Ishikawa (cell line): ENCODE measurements around the gene PTPRD.

Source experiments
- CEBPB ChIP-seq: IDR thresholded peaks from 2 replicates; pipeline ENCODE4 v1.6.1; 2012
- CREB1 ChIP-seq: IDR thresholded peaks from 2 replicates; pipeline ENCODE4 v1.6.1; 2012; ENCODE audit warnings: low read depth
- EGR1 ChIP-seq: IDR thresholded peaks from 2 replicates; pipeline ENCODE4 v1.6.1; 2012
- EP300 ChIP-seq: IDR thresholded peaks from 2 replicates; pipeline ENCODE4 v1.6.1; 2012; ENCODE audit warnings: borderline replicate concordance
- FOXM1 ChIP-seq: IDR thresholded peaks from 2 replicates; pipeline ENCODE4 v1.6.1; 2012; ENCODE audit warnings: low read depth, borderline replicate concordance
- NFIC ChIP-seq: IDR thresholded peaks from 2 replicates; pipeline ENCODE4 v1.6.1; 2012
- RAD21 ChIP-seq: IDR thresholded peaks from 2 replicates; pipeline ENCODE4 v1.6.1; 2012; ENCODE audit warnings: low read depth
- REST ChIP-seq: IDR thresholded peaks from 2 replicates; pipeline ENCODE4 v1.6.1; 2012; ENCODE audit warnings: low read depth, mild to moderate bottlenecking
- TAF1 ChIP-seq: IDR thresholded peaks from 2 replicates; pipeline ENCODE4 v1.6.1; 2012; ENCODE audit warnings: low read depth, mild to moderate bottlenecking
- TCF12 ChIP-seq: IDR thresholded peaks from 2 replicates; pipeline ENCODE4 v1.6.1; 2012; ENCODE audit warnings: low read depth
- TEAD4 ChIP-seq: IDR thresholded peaks from 2 replicates; pipeline ENCODE4 v1.6.1; 2012
- YY1 ChIP-seq: IDR thresholded peaks from 2 replicates; pipeline ENCODE4 v1.6.1; 2012; ENCODE audit warnings: low read depth
- ZBTB7A ChIP-seq: IDR thresholded peaks from 2 replicates; pipeline ENCODE4 v1.6.1; 2012; ENCODE audit warnings: low read depth
- TF ChIP-seq, protein P1 (sequence below): IDR thresholded peaks from 2 replicates; pipeline ENCODE4 v1.6.1; 2012
- TF ChIP-seq, protein P2 (sequence below): IDR thresholded peaks from 2 replicates; pipeline ENCODE4 v1.6.1; 2012

PTPRD gene

GRCh38 chr9:9412241-9412640 is 1200.6 kb downstream of the PTPRD start:
- TF ChIP-seq TAF1 = no peak
- TF ChIP-seq NFIC = no peak
- TF ChIP-seq FOXM1 = no peak
- TF ChIP-seq, protein P1, sequence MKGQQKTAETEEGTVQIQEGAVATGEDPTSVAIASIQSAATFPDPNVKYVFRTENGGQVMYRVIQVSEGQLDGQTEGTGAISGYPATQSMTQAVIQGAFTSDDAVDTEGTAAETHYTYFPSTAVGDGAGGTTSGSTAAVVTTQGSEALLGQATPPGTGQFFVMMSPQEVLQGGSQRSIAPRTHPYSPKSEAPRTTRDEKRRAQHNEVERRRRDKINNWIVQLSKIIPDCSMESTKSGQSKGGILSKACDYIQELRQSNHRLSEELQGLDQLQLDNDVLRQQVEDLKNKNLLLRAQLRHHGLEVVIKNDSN = no peak
- TF ChIP-seq REST = no peak
- no peak for TF ChIP-seq EGR1
- TF ChIP-seq, protein P2, sequence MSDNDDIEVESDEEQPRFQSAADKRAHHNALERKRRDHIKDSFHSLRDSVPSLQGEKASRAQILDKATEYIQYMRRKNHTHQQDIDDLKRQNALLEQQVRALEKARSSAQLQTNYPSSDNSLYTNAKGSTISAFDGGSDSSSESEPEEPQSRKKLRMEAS = no peak
- no peak for TF ChIP-seq ZBTB7A
- TF ChIP-seq CREB1 = no peak
- TF ChIP-seq YY1 = no peak
- TF ChIP-seq EP300 = no peak
- no peak for TF ChIP-seq CEBPB
- no peak for TF ChIP-seq RAD21
- TF ChIP-seq TEAD4 = no peak
- no peak for TF ChIP-seq TCF12

DNA sequence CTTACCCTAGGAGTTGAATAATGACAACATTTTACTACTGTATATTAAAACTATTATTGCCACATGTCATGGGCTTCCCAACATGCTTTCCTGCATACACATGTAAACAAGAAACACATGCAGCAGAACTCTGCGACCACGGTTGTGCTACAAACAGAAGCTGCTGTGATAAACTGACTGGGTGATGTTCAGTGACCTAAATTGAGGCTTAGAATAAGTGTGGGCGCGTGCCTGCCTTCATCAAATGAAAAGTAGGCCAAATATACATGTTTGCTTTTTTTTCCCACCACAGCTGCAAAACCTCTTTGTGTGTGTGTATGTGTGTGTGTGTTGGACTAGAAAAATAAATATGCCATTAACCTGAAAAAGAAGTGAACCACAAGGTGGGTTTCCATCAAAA is 1202.1 kb downstream of the PTPRD start:
- TF ChIP-seq REST (no peak), RAD21 (no peak), TAF1 (no peak), ZBTB7A (no peak)
- TF ChIP-seq, protein P1 = no peak

DNA sequence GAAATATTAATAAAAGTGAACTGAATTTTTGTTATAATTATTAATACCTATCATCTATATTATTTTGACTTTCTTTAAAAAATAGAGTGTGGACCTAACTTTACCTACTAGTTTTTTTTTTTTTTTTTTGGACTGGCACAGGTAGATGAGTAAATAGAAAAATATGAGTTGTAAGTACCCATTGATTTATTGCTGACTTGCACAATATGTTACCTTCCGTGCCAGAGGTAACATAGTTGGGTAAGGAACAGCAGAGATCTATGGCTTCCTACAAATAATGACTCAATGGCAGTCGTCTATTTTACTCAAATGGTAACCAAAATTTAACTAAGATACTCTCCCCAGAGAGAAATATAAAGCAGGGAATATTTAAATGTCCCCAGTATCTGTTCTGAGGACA is 1212.8 kb downstream of the PTPRD start:
- TF ChIP-seq FOXM1 (no peak), ZBTB7A (no peak)

DNA sequence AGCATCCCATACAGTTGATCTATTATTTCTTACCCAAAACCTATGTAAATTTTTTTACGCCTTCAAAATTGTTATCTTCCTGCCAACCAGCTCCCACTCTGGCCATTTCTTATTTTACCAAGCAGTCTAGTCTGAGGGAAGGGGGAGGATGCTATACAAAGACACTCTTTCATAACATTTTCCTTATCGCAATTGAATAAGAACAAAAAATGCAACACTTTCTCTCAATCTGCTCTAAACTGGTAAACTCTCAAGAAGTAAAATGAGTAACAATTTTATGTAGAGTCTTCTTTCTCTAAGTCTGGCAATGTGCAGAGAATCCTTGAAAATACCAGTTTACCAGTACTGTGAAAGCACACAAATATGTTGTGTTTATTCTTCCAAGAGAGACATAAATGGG is 1216.3 kb downstream of the PTPRD start:
- TF ChIP-seq RAD21 = no peak
- no peak for TF ChIP-seq YY1
- TF ChIP-seq, protein P1 = no peak
- TF ChIP-seq TEAD4 = no peak
- TF ChIP-seq, protein P2 = no peak
- TF ChIP-seq CREB1 = no peak
- no peak for TF ChIP-seq NFIC
- no peak for TF ChIP-seq CEBPB
- TF ChIP-seq ZBTB7A = no peak
- no peak for TF ChIP-seq EP300
- no peak for TF ChIP-seq FOXM1
- no peak for TF ChIP-seq REST
- no peak for TF ChIP-seq TAF1
- no peak for TF ChIP-seq EGR1
- TF ChIP-seq TCF12 = no peak

DNA sequence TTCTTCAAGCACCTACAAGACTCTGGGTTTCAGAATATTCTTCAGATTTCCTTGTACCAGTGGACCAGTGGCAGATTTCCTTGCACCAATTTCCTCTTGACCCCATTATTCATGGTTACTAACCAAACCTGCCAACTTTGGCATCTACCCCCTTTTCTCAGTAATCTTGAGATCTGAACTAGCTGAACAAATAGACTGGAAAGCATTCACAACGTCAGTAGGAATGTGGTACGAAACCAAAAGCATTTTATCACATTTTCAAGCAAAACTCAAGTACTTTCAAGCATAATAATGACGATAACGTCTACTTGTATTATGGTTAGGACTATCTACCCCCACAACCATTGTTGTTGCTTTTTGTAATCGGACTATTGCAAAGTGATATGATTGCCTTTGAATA is 1217.3 kb downstream of the PTPRD start:
- TF ChIP-seq ZBTB7A (no peak), EGR1 (no peak), CEBPB (no peak), TAF1 (no peak), TCF12 (no peak), NFIC (no peak), EP300 (no peak), RAD21 (no peak), REST (no peak), TEAD4 (no peak), YY1 (no peak), FOXM1 (no peak), CREB1 (no peak)
- TF ChIP-seq, protein P1 = no peak
- TF ChIP-seq, protein P2 = no peak
